HG03066 (cell line): ENCODE results near the gene ZNF419.

Experiments
- ATAC-seq: cut with Tn5 transposase; IDR thresholded peaks from one replicate; pipeline ENCODE4 v1.9.1; 2021; ENCODE audit warnings: low read depth; ENCODE audit not compliant: unreplicated experiment

Gene ZNF419

DNA sequence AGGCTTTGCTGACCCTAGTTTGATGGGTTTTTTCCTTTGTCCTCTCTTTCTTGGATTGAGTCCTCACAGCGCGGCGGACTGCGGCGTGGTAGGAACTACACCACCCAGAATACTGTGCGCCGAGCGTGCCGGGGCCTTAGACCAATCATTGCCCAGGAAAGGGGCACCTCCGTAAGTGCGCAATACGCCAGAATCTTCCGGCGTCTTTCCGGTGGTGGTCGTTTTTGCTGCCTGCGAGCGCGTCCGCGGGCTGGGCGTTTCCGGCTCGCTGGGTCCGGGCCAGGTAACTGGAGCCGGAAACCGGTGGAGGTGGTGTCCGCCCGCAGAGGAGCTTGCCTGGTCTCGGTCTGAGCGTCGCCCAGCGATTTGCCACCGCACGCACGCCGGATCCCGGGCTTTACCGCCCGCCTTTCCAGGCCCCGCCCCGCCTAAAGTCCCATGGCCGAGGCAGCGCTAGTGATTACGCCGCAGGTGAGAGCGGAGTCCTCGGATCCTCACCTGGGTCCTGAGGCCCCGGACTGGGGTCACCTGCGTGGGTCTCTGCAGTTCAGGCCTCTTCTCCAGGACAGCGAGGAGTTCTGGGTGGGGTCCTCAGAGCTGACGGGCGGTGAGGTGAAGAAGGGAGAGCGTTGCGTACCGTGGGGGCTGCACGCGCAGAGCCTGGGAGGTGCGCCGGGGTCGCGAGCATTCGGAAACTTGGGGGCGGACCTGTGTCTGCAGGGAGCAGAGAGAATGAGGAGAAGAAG lies 39.8 kb downstream of the ZNF419 start, which contains the start of gene ZNF549:
Gene ZNF549, plus strand, starts transcription at position 221 of the 746 bp plus-strand sequence. Its CDS starts 218 bp downstream, at position 439.
- ATAC-seq = peak; percentile 99

DNA sequence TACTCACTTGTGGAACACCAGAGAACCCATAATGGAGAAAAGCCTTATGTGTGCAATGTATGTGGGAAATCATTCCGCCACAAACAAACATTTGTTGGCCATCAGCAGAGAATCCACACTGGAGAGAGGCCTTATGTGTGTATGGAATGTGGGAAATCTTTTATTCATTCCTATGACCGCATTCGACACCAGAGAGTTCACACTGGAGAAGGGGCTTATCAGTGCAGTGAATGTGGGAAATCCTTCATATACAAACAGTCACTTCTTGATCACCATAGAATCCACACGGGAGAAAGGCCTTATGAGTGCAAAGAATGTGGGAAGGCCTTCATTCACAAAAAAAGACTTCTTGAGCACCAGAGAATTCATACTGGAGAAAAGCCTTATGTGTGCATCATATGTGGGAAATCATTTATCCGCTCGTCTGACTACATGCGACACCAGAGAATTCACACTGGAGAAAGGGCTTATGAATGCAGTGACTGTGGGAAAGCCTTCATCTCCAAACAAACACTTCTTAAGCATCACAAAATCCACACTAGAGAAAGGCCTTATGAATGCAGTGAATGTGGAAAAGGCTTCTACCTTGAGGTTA lies 50.5 kb downstream of the ZNF419 start:
- no peak for ATAC-seq
